Measurements from ENCODE around the gene LYRM4. TPM values are rescaled to one million over a fixed set of nuclear protein-coding genes. Genes with fewer than 3 reads are reported as not detected.

The LYRM4 gene
- total RNA-seq, 1 experiment from 2014 or later, result 52.8 TPM

DNA sequence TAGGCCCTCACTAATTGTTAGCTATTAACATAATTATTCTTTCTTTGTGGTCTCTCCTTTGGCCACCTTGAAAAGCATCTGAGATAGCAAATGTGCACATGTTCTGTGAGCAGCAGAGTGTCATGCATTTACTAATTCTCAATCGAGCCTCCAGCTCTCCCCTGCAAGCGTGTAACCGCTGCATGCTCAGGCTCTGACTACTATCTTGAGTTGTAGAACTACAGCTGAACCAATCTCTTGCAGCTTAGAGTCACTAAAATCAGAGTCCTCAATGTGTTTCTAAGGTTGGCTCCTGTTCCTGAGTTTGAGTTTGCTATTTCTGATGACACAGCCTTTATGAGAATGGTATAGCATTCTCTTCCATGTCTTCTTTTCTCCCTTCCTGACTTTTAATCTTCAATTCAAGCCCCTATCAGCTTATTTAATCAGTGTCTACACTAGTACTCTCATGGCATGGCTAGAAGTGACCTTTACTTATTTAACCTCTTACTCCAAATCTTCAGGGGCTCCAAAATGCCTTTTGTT, 110.1 kb downstream of the LYRM4 start:
- BruUV-seq (replicated peaks), result no TSS peak
- Histone ChIP-seq H3K27me3 (replicated peaks; ENCODE audit: control insufficient read depth, insufficient read depth, low read length) (no peaks in the 10 kb centered on the region), H3K4me1 (no peaks in the 10 kb centered on the region), H3K36me3 (ENCODE audit: control insufficient read depth, insufficient read depth, low read length) (no peaks in the 10 kb centered on the region), H3K4me3 (ENCODE audit: low read depth, low read length) (no peak overlapping the region), H3K9me3 (no peaks in the 10 kb centered on the region)
- no peaks in the 10 kb centered on the region for H3K4me1 Mint-ChIP-seq (ENCODE audit: low read depth, unreplicated experiment)
- H3K27me3 Mint-ChIP-seq (ENCODE audit: insufficient read depth, unreplicated experiment), result no peaks in the 10 kb centered on the region
- no peaks in the 10 kb centered on the region for H3K36me3 Mint-ChIP-seq (ENCODE audit: insufficient read depth, unreplicated experiment)
- DNase-seq, result no peak
- H3K9me3 Mint-ChIP-seq (ENCODE audit: unreplicated experiment), result no peaks in the 10 kb centered on the region
- CTCF ChIA-PET, result no interaction called here
- no peak overlapping the region for H3K4me3 Mint-ChIP-seq (ENCODE audit: unreplicated experiment)
- H3K27ac Mint-ChIP-seq (ENCODE audit: unreplicated experiment), result no peak overlapping the region
- TF ChIP-seq, protein P1, sequence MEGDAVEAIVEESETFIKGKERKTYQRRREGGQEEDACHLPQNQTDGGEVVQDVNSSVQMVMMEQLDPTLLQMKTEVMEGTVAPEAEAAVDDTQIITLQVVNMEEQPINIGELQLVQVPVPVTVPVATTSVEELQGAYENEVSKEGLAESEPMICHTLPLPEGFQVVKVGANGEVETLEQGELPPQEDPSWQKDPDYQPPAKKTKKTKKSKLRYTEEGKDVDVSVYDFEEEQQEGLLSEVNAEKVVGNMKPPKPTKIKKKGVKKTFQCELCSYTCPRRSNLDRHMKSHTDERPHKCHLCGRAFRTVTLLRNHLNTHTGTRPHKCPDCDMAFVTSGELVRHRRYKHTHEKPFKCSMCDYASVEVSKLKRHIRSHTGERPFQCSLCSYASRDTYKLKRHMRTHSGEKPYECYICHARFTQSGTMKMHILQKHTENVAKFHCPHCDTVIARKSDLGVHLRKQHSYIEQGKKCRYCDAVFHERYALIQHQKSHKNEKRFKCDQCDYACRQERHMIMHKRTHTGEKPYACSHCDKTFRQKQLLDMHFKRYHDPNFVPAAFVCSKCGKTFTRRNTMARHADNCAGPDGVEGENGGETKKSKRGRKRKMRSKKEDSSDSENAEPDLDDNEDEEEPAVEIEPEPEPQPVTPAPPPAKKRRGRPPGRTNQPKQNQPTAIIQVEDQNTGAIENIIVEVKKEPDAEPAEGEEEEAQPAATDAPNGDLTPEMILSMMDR (IDR thresholded peaks at IDR 0.05; ENCODE audit: insufficient read depth in 1 of 2, low read depth in 1 of 2, low read length in 1 of 2, severe bottlenecking in 1 of 2, unreplicated experiment in 1 of 2), result no peak
- POLR2A ChIA-PET, result no interaction called here
- intact Hi-C loops (cut with micrococcal nuclease; ENCODE audit: unreplicated experiment), result no loop called here

DNA sequence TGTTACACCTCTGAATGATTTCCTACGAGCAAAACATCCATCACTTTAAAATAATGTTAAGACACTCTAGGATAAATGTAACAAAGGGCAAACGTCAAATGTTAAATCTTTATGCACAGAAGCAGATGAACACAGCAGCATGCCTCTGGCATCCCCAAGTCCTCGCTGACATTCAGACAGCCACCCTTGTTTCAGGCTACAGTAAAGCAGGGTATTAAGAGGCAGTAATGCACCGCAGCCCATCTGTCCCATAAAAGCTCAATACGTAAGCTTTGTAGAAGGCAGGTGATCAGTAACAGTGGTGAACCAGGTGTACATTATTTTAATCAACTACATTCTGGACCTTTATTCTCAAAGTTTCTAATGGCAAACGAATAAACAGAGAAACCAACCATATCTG, 110.9 kb downstream of the LYRM4 start:
- H3K4me1 ChIP-seq, result no peaks in the 10 kb centered on the region
- H3K27me3 ChIP-seq (replicated peaks; ENCODE audit: control insufficient read depth, insufficient read depth, low read length), result no peaks in the 10 kb centered on the region
- POLR2A ChIA-PET, result no interaction called here
- H3K27me3 Mint-ChIP-seq (ENCODE audit: insufficient read depth, unreplicated experiment), result no peaks in the 10 kb centered on the region
- intact Hi-C loops (cut with micrococcal nuclease; ENCODE audit: unreplicated experiment), result no loop called here
- TF ChIP-seq, protein P1 (IDR thresholded peaks at IDR 0.05; ENCODE audit: insufficient read depth in 1 of 2, low read depth in 1 of 2, low read length in 1 of 2, severe bottlenecking in 1 of 2, unreplicated experiment in 1 of 2), result no peak
- no peak overlapping the region for H3K4me3 ChIP-seq (ENCODE audit: low read depth, low read length)
- no peak overlapping the region for H3K4me3 Mint-ChIP-seq (ENCODE audit: unreplicated experiment)
- H3K9me3 Mint-ChIP-seq (ENCODE audit: unreplicated experiment), result no peaks in the 10 kb centered on the region
- DNase-seq, result no peak
- H3K36me3 Mint-ChIP-seq (ENCODE audit: insufficient read depth, unreplicated experiment), result no peaks in the 10 kb centered on the region
- BruUV-seq (replicated peaks), result no TSS peak
- H3K36me3 ChIP-seq (ENCODE audit: control insufficient read depth, insufficient read depth, low read length), result no peaks in the 10 kb centered on the region
- CTCF ChIA-PET, result no interaction called here
- no peaks in the 10 kb centered on the region for H3K4me1 Mint-ChIP-seq (ENCODE audit: low read depth, unreplicated experiment)
- no peak overlapping the region for H3K27ac Mint-ChIP-seq (ENCODE audit: unreplicated experiment)
- H3K9me3 ChIP-seq, result no peaks in the 10 kb centered on the region

DNA sequence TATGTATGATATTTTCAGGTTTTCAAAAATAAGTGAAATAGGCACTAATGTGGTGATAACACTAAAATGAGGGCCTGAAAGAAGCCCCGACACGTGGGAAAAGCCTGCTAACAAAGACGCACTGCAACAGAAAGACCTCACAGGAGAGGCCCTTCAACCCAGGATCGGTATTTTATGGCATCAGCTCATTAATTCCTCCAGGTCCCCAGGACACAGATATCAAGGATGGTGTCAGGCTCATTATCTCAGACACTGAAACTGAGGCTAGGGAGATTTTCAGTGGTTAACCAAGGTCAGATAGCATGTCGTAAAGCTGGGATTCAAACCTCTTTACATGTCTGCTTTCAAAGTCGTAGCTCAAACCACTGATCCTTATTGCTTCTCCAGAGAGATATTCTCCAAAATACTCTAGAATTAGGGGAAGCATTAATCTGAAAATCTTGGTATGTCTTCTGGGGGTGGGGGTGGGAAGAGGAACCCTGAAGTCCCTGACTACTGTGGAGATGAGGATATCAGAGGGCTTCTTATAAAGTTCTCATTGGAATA, 111.5 kb downstream of the LYRM4 start:
- H3K4me1 ChIP-seq, result no peaks in the 10 kb centered on the region
- ChIA-PET POLR2A (interaction anchor here (0.7 kb wide), 1 partner anchor 231 kb away, joined by 3 read pairs; no protein-coding TSS in a partner anchor), CTCF (no interaction called here)
- DNase-seq, result no peak
- Mint-ChIP-seq H3K4me3 (ENCODE audit: unreplicated experiment) (no peak overlapping the region), H3K9me3 (ENCODE audit: unreplicated experiment) (no peaks in the 10 kb centered on the region), H3K4me1 (ENCODE audit: low read depth, unreplicated experiment) (no peaks in the 10 kb centered on the region), H3K36me3 (ENCODE audit: insufficient read depth, unreplicated experiment) (no peaks in the 10 kb centered on the region), H3K27me3 (ENCODE audit: insufficient read depth, unreplicated experiment) (no peaks in the 10 kb centered on the region), H3K27ac (ENCODE audit: unreplicated experiment) (no peak overlapping the region)
- H3K36me3 ChIP-seq (ENCODE audit: control insufficient read depth, insufficient read depth, low read length), result no peaks in the 10 kb centered on the region
- intact Hi-C loops (cut with micrococcal nuclease; ENCODE audit: unreplicated experiment), result no loop called here
- no peaks in the 10 kb centered on the region for H3K27me3 ChIP-seq (replicated peaks; ENCODE audit: control insufficient read depth, insufficient read depth, low read length)
- no peak overlapping the region for H3K4me3 ChIP-seq (ENCODE audit: low read depth, low read length)
- no TSS peak for BruUV-seq (replicated peaks)
- H3K9me3 ChIP-seq, result no peaks in the 10 kb centered on the region
- TF ChIP-seq, protein P1 (IDR thresholded peaks at IDR 0.05; ENCODE audit: insufficient read depth in 1 of 2, low read depth in 1 of 2, low read length in 1 of 2, severe bottlenecking in 1 of 2, unreplicated experiment in 1 of 2), result no peak

Measured in Caco-2 (cell line).